ENCODE data around the gene ADAMTS2.

The ADAMTS2 gene

DNA sequence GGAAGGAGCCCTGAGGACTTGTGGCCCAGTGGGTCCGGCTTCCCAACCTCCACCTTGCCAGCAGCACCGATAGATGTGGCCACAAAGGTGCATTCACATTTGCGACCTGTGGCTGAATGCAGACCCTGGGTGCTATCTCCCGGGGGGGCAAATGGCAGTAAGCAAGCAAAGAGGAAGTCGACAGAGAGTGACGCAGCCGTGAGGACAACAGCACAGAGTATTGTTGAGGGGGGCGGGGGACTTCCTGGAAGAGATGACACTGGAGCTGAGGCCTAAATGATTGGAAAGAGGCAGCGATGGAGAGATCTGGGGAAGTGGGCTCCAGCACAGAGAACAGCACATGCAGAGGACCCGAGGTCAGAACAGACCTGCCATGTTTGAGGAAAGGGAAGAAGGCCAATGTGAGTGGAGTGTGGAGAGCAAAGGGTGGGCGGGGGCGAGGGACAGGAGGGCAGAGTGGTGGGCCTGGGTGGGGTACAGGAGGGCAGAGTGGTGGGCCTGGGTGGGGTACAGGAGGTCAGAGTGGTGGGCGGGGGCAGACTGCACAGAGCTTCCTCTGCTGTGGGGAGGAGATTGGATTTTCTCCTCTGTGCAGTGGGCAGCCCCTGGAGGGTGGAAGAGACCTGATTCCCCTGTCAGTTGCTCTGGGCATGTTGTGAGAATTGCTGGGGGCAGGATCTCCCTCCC lies 42.6 kb downstream of the ADAMTS2 start:
- no peak for DNase-seq (ENCODE audit: insufficient read length, low spot score)
- TF ChIP-seq POU2F2 (IDR thresholded peaks at IDR 0.05; ENCODE audit: low read depth, low read length) (no peak), SPI1 (IDR thresholded peaks at IDR 0.05; ENCODE audit: low read depth, low read length) (no peak), PAX5 (IDR thresholded peaks at IDR 0.05; ENCODE audit: insufficient read depth, low read length, severe bottlenecking) (no peak), POLR2AphosphoS5 (IDR thresholded peaks at IDR 0.05; ENCODE audit: low read depth, low read length) (no peak), TAF1 (IDR thresholded peaks at IDR 0.05; ENCODE audit: low read depth, low read length) (no peak), POLR2A (IDR thresholded peaks at IDR 0.05; ENCODE audit: low read depth, low read length) (no peak)
- FAIRE-seq = no peak

DNA sequence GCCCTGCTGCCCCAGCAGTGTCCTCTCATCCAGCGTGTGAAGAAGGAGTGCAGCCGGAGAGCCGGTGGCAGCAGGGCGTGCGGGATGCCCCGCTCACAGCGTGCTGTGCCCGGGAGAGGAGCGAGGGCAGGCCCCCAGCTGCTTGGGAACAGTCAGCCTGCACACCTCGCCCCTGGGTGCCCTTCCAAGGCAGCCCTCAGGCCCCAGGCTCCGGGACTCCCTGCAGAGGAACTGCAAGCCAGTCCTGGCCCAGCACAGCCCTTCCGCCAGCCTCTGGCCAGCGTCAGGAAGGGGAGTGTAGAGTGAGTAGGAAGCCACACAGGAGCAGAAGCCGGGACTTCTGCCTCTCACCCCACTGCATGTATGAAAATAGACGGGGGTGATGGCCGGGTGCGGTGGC lies 43.5 kb downstream of the ADAMTS2 start:
- no peak for TF ChIP-seq POU2F2 (IDR thresholded peaks at IDR 0.05; ENCODE audit: low read depth, low read length)
- no peak for TF ChIP-seq POLR2A (IDR thresholded peaks at IDR 0.05; ENCODE audit: low read depth, low read length)
- no peak for TF ChIP-seq PAX5 (IDR thresholded peaks at IDR 0.05; ENCODE audit: insufficient read depth, low read length, severe bottlenecking)
- TF ChIP-seq POLR2AphosphoS5 (IDR thresholded peaks at IDR 0.05; ENCODE audit: low read depth, low read length) = no peak
- TF ChIP-seq SPI1 (IDR thresholded peaks at IDR 0.05; ENCODE audit: low read depth, low read length) = no peak
- TF ChIP-seq TAF1 (IDR thresholded peaks at IDR 0.05; ENCODE audit: low read depth, low read length) = no peak
- DNase-seq (ENCODE audit: insufficient read length, low spot score) (no peak), FAIRE-seq (no peak)

DNA sequence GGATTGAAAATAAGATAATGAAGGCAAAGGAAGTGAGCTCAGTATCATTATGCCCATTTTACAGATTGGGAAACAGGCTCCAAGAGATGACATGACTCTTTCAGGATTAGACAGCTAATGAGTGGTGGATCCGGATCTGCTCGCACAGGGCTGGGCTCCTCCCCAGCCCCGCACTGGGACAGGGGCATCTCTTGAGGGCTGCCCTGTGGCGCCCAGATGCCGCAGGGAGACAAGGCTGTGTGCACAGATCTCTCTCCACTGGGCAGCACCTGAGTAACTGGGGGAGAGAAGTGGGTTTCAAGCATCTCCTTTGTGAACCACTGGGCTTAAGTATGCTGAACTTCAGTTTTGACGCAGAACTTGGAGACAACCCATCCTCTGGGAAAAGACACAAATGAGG lies 43.9 kb downstream of the ADAMTS2 start:
- no peak for FAIRE-seq
- DNase-seq (ENCODE audit: insufficient read length, low spot score) = no peak
- no peak for TF ChIP-seq SPI1 (IDR thresholded peaks at IDR 0.05; ENCODE audit: low read depth, low read length)
- no peak for TF ChIP-seq POU2F2 (IDR thresholded peaks at IDR 0.05; ENCODE audit: low read depth, low read length)
- TF ChIP-seq POLR2AphosphoS5 (IDR thresholded peaks at IDR 0.05; ENCODE audit: low read depth, low read length) = no peak
- no peak for TF ChIP-seq TAF1 (IDR thresholded peaks at IDR 0.05; ENCODE audit: low read depth, low read length)
- TF ChIP-seq PAX5 (IDR thresholded peaks at IDR 0.05; ENCODE audit: insufficient read depth, low read length, severe bottlenecking) = no peak
- TF ChIP-seq POLR2A (IDR thresholded peaks at IDR 0.05; ENCODE audit: low read depth, low read length) = no peak

DNA sequence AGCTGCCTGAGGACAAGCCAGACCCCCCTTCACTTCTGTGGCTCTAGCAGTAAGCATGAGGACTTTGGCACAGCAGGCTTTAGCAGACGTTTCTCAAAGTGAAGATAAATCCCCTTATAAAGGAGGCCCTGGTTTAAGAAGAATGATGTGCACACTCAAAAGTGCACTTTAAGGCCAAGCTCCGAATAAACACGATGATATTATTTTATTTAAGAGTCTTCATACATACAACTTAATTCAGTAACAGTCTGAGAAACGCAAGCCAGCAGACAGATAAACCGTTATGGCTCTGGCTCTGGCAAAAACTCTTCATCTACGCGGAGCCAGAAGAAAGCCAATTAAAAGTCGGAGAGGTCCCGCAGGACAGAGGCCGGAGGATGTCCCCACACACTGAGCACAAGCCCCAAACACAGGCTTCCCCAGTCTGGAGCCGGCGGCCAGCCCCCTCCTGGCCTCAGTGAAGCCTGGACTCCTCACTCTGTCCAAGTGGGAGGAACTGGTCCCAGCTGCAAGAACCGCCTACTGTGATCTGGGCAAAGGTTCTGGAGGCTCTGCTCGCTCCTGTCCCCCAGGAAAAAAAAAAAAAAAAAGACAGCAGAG lies 44.6 kb downstream of the ADAMTS2 start:
- FAIRE-seq (no peak), DNase-seq (ENCODE audit: insufficient read length, low spot score) (no peak)
- TF ChIP-seq SPI1 (IDR thresholded peaks at IDR 0.05; ENCODE audit: low read depth, low read length) (no peak), POLR2AphosphoS5 (IDR thresholded peaks at IDR 0.05; ENCODE audit: low read depth, low read length) (no peak), PAX5 (IDR thresholded peaks at IDR 0.05; ENCODE audit: insufficient read depth, low read length, severe bottlenecking) (no peak), TAF1 (IDR thresholded peaks at IDR 0.05; ENCODE audit: low read depth, low read length) (no peak), POU2F2 (IDR thresholded peaks at IDR 0.05; ENCODE audit: low read depth, low read length) (no peak), POLR2A (IDR thresholded peaks at IDR 0.05; ENCODE audit: low read depth, low read length) (no peak)

DNA sequence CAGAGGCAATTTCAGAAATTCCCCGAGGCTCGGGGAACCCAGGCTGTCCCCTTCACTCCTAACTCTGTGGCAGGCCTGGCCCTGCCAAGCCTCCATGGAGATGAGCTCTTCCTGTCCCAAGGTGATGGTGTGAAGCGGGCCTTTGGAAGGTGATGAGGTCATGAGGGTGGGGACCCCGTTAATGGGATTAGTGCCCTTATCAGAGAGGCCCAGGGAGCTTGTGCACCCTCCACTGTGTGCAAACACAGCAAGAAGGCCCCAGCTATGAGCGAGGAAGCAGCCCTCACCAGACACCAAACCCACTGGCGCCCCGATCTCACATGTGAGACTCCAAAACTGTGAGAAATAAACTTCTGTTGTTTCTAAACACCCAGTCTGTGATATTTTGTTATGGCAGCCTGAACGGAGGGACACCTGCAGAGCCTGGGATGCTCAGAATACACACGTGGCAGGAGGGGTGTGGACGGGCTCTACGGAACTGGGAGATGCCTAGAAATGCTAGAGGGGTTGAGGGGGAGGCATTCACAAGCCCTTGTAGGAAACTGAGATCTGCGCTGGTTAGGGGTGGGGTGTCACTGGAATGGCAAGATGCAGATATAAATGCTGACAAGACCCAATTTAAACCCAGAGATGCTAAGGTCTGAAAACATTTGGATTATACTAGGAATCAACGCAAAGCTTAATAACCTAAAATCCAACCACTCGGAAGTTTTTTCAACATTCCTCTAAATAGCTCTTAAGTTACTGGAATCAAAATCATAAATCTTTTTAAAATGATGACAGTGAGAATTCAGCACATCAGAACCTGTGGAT lies 46.9 kb downstream of the ADAMTS2 start:
- FAIRE-seq (no peak), DNase-seq (ENCODE audit: insufficient read length, low spot score) (no peak)
- TF ChIP-seq TAF1 (IDR thresholded peaks at IDR 0.05; ENCODE audit: low read depth, low read length) (no peak), SPI1 (IDR thresholded peaks at IDR 0.05; ENCODE audit: low read depth, low read length) (no peak), PAX5 (IDR thresholded peaks at IDR 0.05; ENCODE audit: insufficient read depth, low read length, severe bottlenecking) (no peak)

DNA sequence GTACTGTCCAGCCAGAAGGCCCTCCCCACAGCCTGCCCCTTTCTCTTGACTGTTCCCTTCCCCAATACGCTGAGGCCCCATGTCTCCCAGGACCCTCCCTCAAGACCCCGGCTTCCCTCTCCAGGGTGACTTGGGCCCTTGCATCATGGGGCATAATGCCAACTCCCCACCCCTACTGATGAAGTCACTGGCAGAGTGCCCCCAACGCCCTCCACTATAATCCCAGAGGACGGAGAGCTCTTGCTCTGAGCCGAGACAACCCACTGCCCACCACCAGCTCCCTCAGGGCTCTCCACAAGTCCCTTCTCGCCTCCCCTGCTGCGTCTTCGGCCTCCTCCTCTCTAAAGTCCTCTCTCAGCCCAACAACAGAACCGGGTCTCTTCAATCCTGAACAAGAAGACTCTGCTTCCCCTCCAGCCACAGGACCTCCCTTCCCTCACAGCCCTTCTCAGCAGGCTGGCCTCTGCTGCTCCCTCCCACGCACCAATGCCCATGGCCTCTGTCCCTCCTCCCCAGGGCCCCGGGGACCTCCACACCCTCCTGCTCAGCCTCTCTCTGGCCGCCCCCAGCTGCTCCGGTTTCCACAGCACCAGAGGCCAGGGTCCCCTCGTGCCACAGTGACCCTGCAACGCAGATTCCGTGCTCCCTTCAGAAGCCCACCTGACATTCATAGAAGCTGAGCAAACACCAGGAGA lies 47.6 kb downstream of the ADAMTS2 start:
- no peak for TF ChIP-seq POLR2A (IDR thresholded peaks at IDR 0.05; ENCODE audit: low read depth, low read length)
- no peak for TF ChIP-seq TAF1 (IDR thresholded peaks at IDR 0.05; ENCODE audit: low read depth, low read length)
- no peak for TF ChIP-seq PAX5 (IDR thresholded peaks at IDR 0.05; ENCODE audit: insufficient read depth, low read length, severe bottlenecking)
- FAIRE-seq (no peak), DNase-seq (ENCODE audit: insufficient read length, low spot score) (no peak)

DNA sequence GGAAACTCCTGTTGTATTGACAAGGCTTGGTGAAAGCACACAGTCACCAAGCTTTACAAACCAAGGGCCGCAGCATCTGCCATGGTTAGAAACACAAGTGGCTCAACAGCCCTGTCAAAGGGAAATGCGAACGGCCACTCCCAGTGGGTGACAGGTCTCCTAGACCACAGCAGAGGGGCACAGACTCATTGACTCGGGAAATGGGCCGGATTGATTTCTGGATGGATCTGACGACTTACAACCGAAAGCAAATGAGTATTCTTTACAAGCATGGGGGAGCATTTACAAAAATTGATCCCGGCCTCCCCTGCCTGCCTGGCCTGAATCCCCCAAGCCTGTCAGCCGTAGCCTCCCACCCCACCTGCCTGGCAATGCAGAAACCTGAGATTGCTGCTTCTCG lies 48.2 kb downstream of the ADAMTS2 start:
- FAIRE-seq = no peak
- no peak for DNase-seq (ENCODE audit: insufficient read length, low spot score)
- no peak for TF ChIP-seq POLR2AphosphoS5 (IDR thresholded peaks at IDR 0.05; ENCODE audit: low read depth, low read length)
- no peak for TF ChIP-seq SPI1 (IDR thresholded peaks at IDR 0.05; ENCODE audit: low read depth, low read length)
- no peak for TF ChIP-seq POU2F2 (IDR thresholded peaks at IDR 0.05; ENCODE audit: low read depth, low read length)
- TF ChIP-seq PAX5 (IDR thresholded peaks at IDR 0.05; ENCODE audit: insufficient read depth, low read length, severe bottlenecking) = no peak

DNA sequence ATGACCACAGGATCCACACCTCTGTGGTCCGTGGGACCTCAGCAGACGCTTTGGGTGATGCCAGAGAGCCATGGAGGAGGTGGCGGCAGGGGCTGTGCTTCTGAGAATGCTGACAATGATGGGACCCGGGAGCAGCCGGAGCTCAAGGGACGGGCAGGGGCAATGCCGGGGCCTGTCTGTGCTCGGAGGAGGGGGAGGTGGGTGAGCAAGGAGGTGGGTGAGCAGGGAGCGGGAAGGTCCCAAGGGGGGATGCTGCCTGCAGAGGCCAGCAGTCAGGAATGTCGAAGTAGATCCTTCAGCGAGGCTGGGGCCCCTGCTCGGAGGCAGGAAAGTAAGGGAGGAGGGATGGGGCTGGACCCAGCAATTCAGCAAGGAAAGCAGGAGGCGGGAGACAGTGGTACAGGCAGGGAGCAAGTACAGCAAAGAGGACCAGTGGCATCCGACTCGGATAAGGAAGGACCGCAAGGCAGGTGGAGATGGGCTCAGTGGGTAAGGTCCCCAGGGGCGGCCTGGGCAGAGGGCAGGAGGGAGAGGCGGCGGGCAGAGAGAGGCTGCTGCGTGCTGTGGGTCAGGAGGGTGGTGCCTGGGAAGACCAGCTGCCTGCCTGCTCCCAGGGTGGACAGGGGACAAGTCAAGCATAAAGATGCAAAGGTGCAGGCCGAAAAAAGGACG lies 49.0 kb downstream of the ADAMTS2 start:
- TF ChIP-seq POLR2A (IDR thresholded peaks at IDR 0.05; ENCODE audit: low read depth, low read length) (no peak), POLR2AphosphoS5 (IDR thresholded peaks at IDR 0.05; ENCODE audit: low read depth, low read length) (no peak), PAX5 (IDR thresholded peaks at IDR 0.05; ENCODE audit: insufficient read depth, low read length, severe bottlenecking) (no peak), SPI1 (IDR thresholded peaks at IDR 0.05; ENCODE audit: low read depth, low read length) (no peak), TAF1 (IDR thresholded peaks at IDR 0.05; ENCODE audit: low read depth, low read length) (no peak), POU2F2 (IDR thresholded peaks at IDR 0.05; ENCODE audit: low read depth, low read length) (no peak)
- FAIRE-seq = no peak
- no peak for DNase-seq (ENCODE audit: insufficient read length, low spot score)

DNA sequence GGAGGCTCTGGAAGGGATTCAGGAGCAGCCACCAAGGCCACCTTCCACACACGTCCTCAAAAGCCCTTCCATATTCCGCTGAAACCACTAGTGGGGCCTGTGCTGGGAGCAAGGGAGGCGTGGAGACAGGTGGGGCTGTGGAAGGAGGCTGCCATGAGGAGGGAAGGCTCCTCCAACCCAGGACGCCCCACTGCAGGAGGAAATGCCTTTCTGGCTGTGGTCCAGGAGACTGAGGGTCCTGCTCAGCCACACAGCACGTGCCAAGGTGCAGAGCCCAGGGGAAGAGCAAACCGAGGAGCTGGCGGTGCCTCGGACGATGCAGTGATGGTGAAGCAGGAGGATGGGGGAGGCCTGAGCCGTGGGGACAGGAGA lies 49.5 kb downstream of the ADAMTS2 start:
- DNase-seq (ENCODE audit: insufficient read length, low spot score) = no peak
- TF ChIP-seq POLR2A (IDR thresholded peaks at IDR 0.05; ENCODE audit: low read depth, low read length) (no peak), SPI1 (IDR thresholded peaks at IDR 0.05; ENCODE audit: low read depth, low read length) (no peak), PAX5 (IDR thresholded peaks at IDR 0.05; ENCODE audit: insufficient read depth, low read length, severe bottlenecking) (no peak), TAF1 (IDR thresholded peaks at IDR 0.05; ENCODE audit: low read depth, low read length) (no peak), POU2F2 (IDR thresholded peaks at IDR 0.05; ENCODE audit: low read depth, low read length) (no peak), POLR2AphosphoS5 (IDR thresholded peaks at IDR 0.05; ENCODE audit: low read depth, low read length) (no peak)
- FAIRE-seq = no peak

Measured in GM12891 (cell line).